SK-N-SH (cell line): Measurements from ENCODE around the gene RHBDD3. TPM values are rescaled to one million over a fixed set of nuclear protein-coding genes. Genes with fewer than 3 reads are reported as not detected.

Experiments
- CTCF ChIA-PET: fragments of 300-600, 350-600 bp; formaldehyde crosslinking; extraction: SDS; loops from one replicate; lab custom pipeline; 2021; lab: Yijun Ruan, JAX
- POLR2A ChIA-PET: fragments of 350-600 bp; sonication (Branson Sonifier 250); formaldehyde crosslinking; extraction: SDS; loops from one replicate; lab custom pipeline; 2020; ENCODE audit warnings: antibody characterized with exemption, inconsistent platforms; lab: Yijun Ruan, JAX
- DNase-seq: peaks from one replicate; pipeline ENCODE4 v3.0.0; 2012
- H2AFZ ChIP-seq: fragments of 200-600 bp; sonication (generic); 2 replicates; pipeline ENCODE4 v1.8.1; 2016; ENCODE audit warnings: antibody characterized with exemption, mild to moderate bottlenecking, low read depth
- H3F3A ChIP-seq: fragments of 200-600 bp; sonication (generic); replicated peaks from 2 replicates; pipeline ENCODE3; 2016; ENCODE audit warnings: antibody characterized with exemption, mild to moderate bottlenecking; ENCODE audit not compliant: insufficient read depth
- H3K27ac ChIP-seq, 2 experiments: fragments of 200-500 bp in 1 of 2; fragments of 200-600 bp in 1 of 2; sonication (Bioruptor generic) in 1 of 2; sonication (generic), shearing (Covaris generic) in 1 of 2; 2 replicates each; pipeline versions ENCODE4 v1.5.1 to v1.6.1; 2014 to 2016; ENCODE audit warnings: low read depth in 2 of 2, inconsistent platforms in 1 of 2, low read length in 1 of 2, mild to moderate bottlenecking in 1 of 2, mixed read lengths in 1 of 2
- H3K27me3 ChIP-seq: fragments of 200-600 bp; sonication (generic), shearing (Covaris generic); 2 replicates; pipeline ENCODE4 v1.6.1; 2016; ENCODE audit warnings: mixed run types; ENCODE audit not compliant: insufficient read depth
- H3K36me3 ChIP-seq, 2 experiments: fragments of 200-500 bp in 1 of 2; fragments of 200-600 bp in 1 of 2; sonication (Bioruptor generic) in 1 of 2; sonication (generic) in 1 of 2; replicated peaks in 1 of 2; 2 replicates each; pipeline versions ENCODE3 to v1.5.1; 2014 to 2016; ENCODE audit warnings: low read length in 1 of 2, mild to moderate bottlenecking in 1 of 2; ENCODE audit not compliant: insufficient read depth in 2 of 2, control insufficient read depth in 1 of 2
- H3K4me1 ChIP-seq, 2 experiments: fragments of 200-500 bp in 1 of 2; fragments of 200-600 bp in 1 of 2; sonication (Bioruptor generic) in 1 of 2; sonication (generic), shearing (Covaris generic) in 1 of 2; 2 replicates each; pipeline versions ENCODE4 v1.5.1 to v1.6.1; 2014 to 2016; ENCODE audit warnings: low read depth in 1 of 2, low read length in 1 of 2, mixed run types in 1 of 2; ENCODE audit not compliant: insufficient read depth in 2 of 2, control insufficient read depth in 1 of 2
- H3K4me2 ChIP-seq: fragments of 200-600 bp; sonication (generic), shearing (Covaris generic); 2 replicates; pipeline ENCODE4 v1.6.1; 2017; ENCODE audit warnings: mixed run types
- H3K4me3 ChIP-seq, 2 experiments: fragments of 200-500 bp in 1 of 2; fragments of 200-600 bp in 1 of 2; sonication (Bioruptor generic) in 1 of 2; sonication (generic), shearing (Covaris generic) in 1 of 2; 2 replicates each; pipeline versions ENCODE4 v1.5.1 to v1.8.1; 2014 to 2016; ENCODE audit warnings: low read depth in 2 of 2, inconsistent platforms in 1 of 2, low read length in 1 of 2, mild to moderate bottlenecking in 1 of 2, mixed read lengths in 1 of 2, moderate library complexity in 1 of 2
- H3K79me2 ChIP-seq: fragments of 200-600 bp; sonication (generic); 2 replicates; pipeline ENCODE4 v1.8.1; 2017; ENCODE audit warnings: mild to moderate bottlenecking; ENCODE audit not compliant: insufficient read depth
- H3K9ac ChIP-seq: fragments of 200-600 bp; sonication (generic); 2 replicates; pipeline ENCODE4 v1.6.1; 2017; ENCODE audit warnings: mixed run types
- H3K9me2 ChIP-seq: fragments of 200-600 bp; sonication (generic); 2 replicates; pipeline ENCODE4 v1.6.1; 2017; ENCODE audit warnings: mixed run types
- H3K9me3 ChIP-seq: fragments of 200-600 bp; sonication (generic); 2 replicates; pipeline ENCODE4 v1.6.1; 2017; ENCODE audit warnings: mixed run types, mild to moderate bottlenecking, moderate library complexity
- H4K20me1 ChIP-seq: fragments of 200-600 bp; sonication (generic); 2 replicates; pipeline ENCODE4 v1.6.1; 2017; ENCODE audit warnings: mild to moderate bottlenecking, mixed run types; ENCODE audit not compliant: insufficient read depth
- CHD2 ChIP-seq: fragments of 150-350 bp; IDR thresholded peaks from 2 replicates; pipeline ENCODE4 v1.6.1; 2018; ENCODE audit warnings: low read length; ENCODE audit not compliant: partially characterized antibody
- CTCF ChIP-seq: fragments of 200-600 bp; sonication (generic); IDR thresholded peaks from 2 replicates; pipeline ENCODE4 v1.6.1; 2017; ENCODE audit warnings: antibody characterized with exemption, mild to moderate bottlenecking, moderate library complexity
- EZH2phosphoT487 ChIP-seq: fragments of 200-600 bp; sonication (generic); IDR thresholded peaks from 2 replicates; pipeline ENCODE4 v1.6.1; 2017; ENCODE audit warnings: low read depth, mixed run types, mild to moderate bottlenecking, antibody characterized with exemption, moderate library complexity, borderline replicate concordance
- JUND ChIP-seq: IDR thresholded peaks from 2 replicates; pipeline ENCODE4 v1.4.0; 2012
- MEF2A ChIP-seq: IDR thresholded peaks from 2 replicates; pipeline ENCODE4 v1.4.0; 2012; ENCODE audit warnings: low read depth, borderline replicate concordance
- MXI1 ChIP-seq: IDR thresholded peaks from 2 replicates; pipeline ENCODE4 v1.6.1; 2012; ENCODE audit warnings: mild to moderate bottlenecking, low read depth, low read length, improper control_type of control experiment
- NRF1 ChIP-seq: IDR thresholded peaks from 2 replicates; pipeline ENCODE4 v1.6.1; 2012; ENCODE audit warnings: low read depth, mild to moderate bottlenecking, low read length
- POLR2AphosphoS5 ChIP-seq: IDR thresholded peaks from 2 replicates; pipeline ENCODE4 v1.6.1; 2012; ENCODE audit warnings: low read depth, low read length
- RAD21 ChIP-seq: IDR thresholded peaks from 2 replicates; pipeline ENCODE4 v1.6.1; 2012; ENCODE audit warnings: mild to moderate bottlenecking, low read length
- RCOR1 ChIP-seq: fragments of 150-350 bp; IDR thresholded peaks from 2 replicates; pipeline ENCODE4 v1.6.1; 2017; ENCODE audit warnings: antibody characterized with exemption, low read length
- REST ChIP-seq: IDR thresholded peaks from 2 replicates; pipeline ENCODE4 v1.6.1; 2012; ENCODE audit warnings: mild to moderate bottlenecking, low read depth, low read length, moderate library complexity
- RFX5 ChIP-seq: IDR thresholded peaks from 2 replicates; pipeline ENCODE4 v1.6.1; 2012; ENCODE audit warnings: mild to moderate bottlenecking, improper control_type of control experiment, low read length
- SIN3A ChIP-seq: IDR thresholded peaks from 2 replicates; pipeline ENCODE4 v1.6.1; 2012; ENCODE audit warnings: low read depth, mild to moderate bottlenecking, low read length, moderate library complexity, borderline replicate concordance
- TEAD4 ChIP-seq: IDR thresholded peaks from 2 replicates; pipeline ENCODE4 v1.4.0; 2012; ENCODE audit warnings: mild to moderate bottlenecking, borderline replicate concordance; ENCODE audit not compliant: insufficient read depth
- YY1 ChIP-seq: IDR thresholded peaks from 2 replicates; pipeline ENCODE4 v1.4.0; 2012; ENCODE audit warnings: low read depth, mild to moderate bottlenecking
- WGBS: methylation state at CpG from one replicate; pipeline ENCODE4 v1.1.6; 2017; ENCODE audit warnings: low lambda C conversion rate; 5-methylcytosine and 5-hydroxymethylcytosine counted together
- polyA plus RNA-seq, 3 experiments: library from polyadenylated mRNA; depleted of rRNA; stranded (reverse); fragments of >200 nt; gene quantifications; 2 replicates each; pipeline ENCODE4 v1.2.3, GENCODE V29; 2012
- TF ChIP-seq, protein P1 (sequence below): IDR thresholded peaks from 2 replicates; pipeline ENCODE4 v1.4.0; 2012; ENCODE audit warnings: low read depth, borderline replicate concordance

RHBDD3 gene
- polyA plus RNA-seq, 1 of the 3 experiments (the other 2 are of a cell fraction): 19.0 TPM

DNA sequence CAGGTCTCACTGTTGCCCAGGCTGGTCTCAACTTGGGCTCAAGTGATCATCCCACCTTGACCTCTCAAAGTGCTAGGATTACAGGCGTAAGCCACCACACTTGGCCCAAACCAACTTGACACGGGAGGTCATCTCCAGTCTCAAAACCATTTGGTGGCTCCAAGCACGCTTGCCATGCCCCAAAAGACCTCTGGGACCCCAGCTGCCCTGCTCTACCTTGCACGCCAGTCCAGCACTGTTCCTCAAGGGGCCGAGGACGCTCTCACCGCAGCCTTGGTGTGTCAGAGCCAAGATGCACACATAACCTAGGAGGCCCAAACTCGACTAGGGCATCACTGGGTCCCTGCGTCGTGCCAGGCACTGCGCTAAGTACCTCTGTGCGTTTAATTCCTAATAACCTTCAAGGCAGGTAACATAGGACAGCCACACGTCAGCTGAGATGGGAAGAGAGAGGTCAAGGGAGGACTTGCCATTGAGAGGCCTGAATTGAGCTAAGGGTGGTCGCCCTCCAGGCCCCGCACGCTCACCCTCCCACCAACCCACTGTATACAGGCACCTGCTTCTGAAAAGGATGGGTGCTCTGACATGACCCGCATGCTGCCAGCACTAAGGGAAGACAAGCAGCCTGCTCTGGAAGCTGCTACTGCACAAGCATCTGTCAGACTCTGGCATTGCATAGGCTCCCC is 34.1 kb upstream of the RHBDD3 start (continued):
- TF ChIP-seq CTCF: no peak
- no peak for TF ChIP-seq RFX5
- TF ChIP-seq EZH2phosphoT487: no peak
- TF ChIP-seq MXI1: no peak
- TF ChIP-seq, protein P1, sequence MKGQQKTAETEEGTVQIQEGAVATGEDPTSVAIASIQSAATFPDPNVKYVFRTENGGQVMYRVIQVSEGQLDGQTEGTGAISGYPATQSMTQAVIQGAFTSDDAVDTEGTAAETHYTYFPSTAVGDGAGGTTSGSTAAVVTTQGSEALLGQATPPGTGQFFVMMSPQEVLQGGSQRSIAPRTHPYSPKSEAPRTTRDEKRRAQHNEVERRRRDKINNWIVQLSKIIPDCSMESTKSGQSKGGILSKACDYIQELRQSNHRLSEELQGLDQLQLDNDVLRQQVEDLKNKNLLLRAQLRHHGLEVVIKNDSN: no peak

DNA sequence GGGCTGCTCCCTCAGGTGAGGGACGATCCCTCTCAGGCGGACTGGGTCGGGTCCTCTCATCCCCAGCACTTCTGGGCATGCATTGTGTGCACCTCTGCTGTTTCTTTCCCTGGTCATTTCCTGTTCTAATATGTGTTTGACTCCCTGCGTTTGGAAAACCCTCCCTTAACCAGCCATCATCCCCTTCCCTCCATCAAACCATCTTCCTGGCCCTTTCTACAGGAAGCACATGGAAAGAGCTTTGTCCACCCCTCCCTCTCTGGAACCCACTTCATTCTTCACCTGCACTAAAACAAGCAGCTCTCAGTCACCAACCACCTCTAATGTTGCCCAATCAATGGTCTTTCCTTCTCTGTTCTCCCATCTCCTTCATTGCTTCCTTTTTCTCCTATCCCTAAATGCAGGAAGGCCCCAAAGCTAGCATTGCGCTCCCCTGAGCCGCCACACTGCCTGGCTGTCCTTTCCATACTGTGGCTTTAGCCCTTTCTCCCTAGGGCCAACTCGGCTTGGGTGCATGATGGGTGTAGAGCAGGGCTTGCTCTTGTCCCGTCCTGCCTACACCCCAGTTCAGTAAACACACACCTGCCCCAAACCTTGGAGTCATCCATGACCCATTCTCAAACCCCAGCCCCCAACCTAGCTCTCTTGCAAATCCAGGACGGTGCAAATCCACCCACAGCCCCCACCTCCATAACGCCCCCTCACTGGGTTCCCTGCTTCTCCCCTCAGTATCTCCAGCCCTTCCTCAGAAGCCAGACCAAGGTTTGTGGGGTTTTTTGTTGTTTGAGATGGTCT is 33.2 kb upstream of the RHBDD3 start:
- POLR2A ChIA-PET: interaction anchor here (0.7 kb wide), 1 partner anchor 16 kb away, joined by 3 read pairs; no protein-coding TSS in a partner anchor

GRCh38 chr22:29300467-29300806 is 32.7 kb upstream of the RHBDD3 start:
- H4K20me1 ChIP-seq: peaks cover 16% of the 10 kb centered on the region; the same call in 1 of the 2 replicates
- 91% methylated on average over 3 of the region's 4 CpGs for WGBS
- H3K79me2 ChIP-seq: 0 out of 2 replicates have a peak, but pooled peaks cover 5% of the 10 kb centered on the region
- no peak overlapping the region for H3K4me2 ChIP-seq
- H3K36me3 ChIP-seq: peaks cover 32 to 55% of the 10 kb centered on the region in 2 experiments
- no peak overlapping the region for H3K27ac ChIP-seq
- no peaks in the 10 kb centered on the region for H3K9me2 ChIP-seq
- H3K4me1 ChIP-seq: peaks cover 0 to 16% of the 10 kb centered on the region in 2 experiments; a peak in 1 of 4 replicates
- no peak overlapping the region for H2AFZ ChIP-seq
- no peaks in the 10 kb centered on the region for H3K27me3 ChIP-seq
- no peaks in the 10 kb centered on the region for H3K9me3 ChIP-seq
- H3K9ac ChIP-seq: no peak overlapping the region
- ChIA-PET CTCF (no interaction called here), POLR2A (interaction anchor here (0.7 kb wide), 1 partner anchor 16 kb away, joined by 3 read pairs; no protein-coding TSS in a partner anchor)
- DNase-seq: no peak
- H3F3A ChIP-seq: peaks cover 50% of the 10 kb centered on the region
- H3K4me3 ChIP-seq: no peak overlapping the region
- TF ChIP-seq JUND: no peak
- no peak for TF ChIP-seq NRF1
- no peak for TF ChIP-seq YY1
- TF ChIP-seq REST: no peak
- no peak for TF ChIP-seq RAD21
- no peak for TF ChIP-seq POLR2AphosphoS5
- no peak for TF ChIP-seq EZH2phosphoT487
- TF ChIP-seq MEF2A: no peak
- no peak for TF ChIP-seq RCOR1

More for the DNA sequence above, 33.2 kb upstream of the RHBDD3 start:
- H3K9me3 ChIP-seq: no peaks in the 10 kb centered on the region
- H3K9me2 ChIP-seq: no peaks in the 10 kb centered on the region
- no peaks in the 10 kb centered on the region for H3K27me3 ChIP-seq
- no peak overlapping the region for H2AFZ ChIP-seq
- H3K4me3 ChIP-seq: no peak overlapping the region
- no peaks in the 10 kb centered on the region for H3K79me2 ChIP-seq
- H3K27ac ChIP-seq: no peak overlapping the region
- DNase-seq: peak; percentile 16
- H3K4me1 ChIP-seq: peaks cover 0 to 19% of the 10 kb centered on the region in 2 experiments; a peak in 1 of 4 replicates
- peaks cover 45% of the 10 kb centered on the region for H3F3A ChIP-seq
- TF ChIP-seq TEAD4 (no peak), POLR2AphosphoS5 (0 out of 2 replicates have a peak, but pooled peaks have one; percentile 15), RFX5 (no peak), JUND (peak; percentile 5; the same call in 1 of the 2 replicates), CHD2 (no peak), MEF2A (no peak), SIN3A (peak; percentile 58; the same call in 1 of the 2 replicates)
- H3K4me2 ChIP-seq: no peak overlapping the region
- H3K9ac ChIP-seq: no peak overlapping the region
- H3K36me3 ChIP-seq: peaks cover 27 to 49% of the 10 kb centered on the region in 2 experiments
- CTCF ChIA-PET: interaction anchor here (0.6 to 4.2 kb wide), 3 partner anchors 13 to 81 kb away, joined by 3 to 24 read pairs (median 4); no protein-coding TSS in a partner anchor
- H4K20me1 ChIP-seq: peaks cover 13% of the 10 kb centered on the region; the same call in 1 of the 2 replicates
- WGBS: 96% methylated on average over 10 of the region's 10 CpGs
